ENCODE data around the gene EXOSC7.
A peak's percentile ranks its signal among the peaks of the same experiment; 100 is the strongest.
"Not testable (repeated sequence)": the region's sequence is repeated elsewhere in the genome, so short reads cannot be mapped to it uniquely, and the experiment has no call there.

The EXOSC7 gene

DNA sequence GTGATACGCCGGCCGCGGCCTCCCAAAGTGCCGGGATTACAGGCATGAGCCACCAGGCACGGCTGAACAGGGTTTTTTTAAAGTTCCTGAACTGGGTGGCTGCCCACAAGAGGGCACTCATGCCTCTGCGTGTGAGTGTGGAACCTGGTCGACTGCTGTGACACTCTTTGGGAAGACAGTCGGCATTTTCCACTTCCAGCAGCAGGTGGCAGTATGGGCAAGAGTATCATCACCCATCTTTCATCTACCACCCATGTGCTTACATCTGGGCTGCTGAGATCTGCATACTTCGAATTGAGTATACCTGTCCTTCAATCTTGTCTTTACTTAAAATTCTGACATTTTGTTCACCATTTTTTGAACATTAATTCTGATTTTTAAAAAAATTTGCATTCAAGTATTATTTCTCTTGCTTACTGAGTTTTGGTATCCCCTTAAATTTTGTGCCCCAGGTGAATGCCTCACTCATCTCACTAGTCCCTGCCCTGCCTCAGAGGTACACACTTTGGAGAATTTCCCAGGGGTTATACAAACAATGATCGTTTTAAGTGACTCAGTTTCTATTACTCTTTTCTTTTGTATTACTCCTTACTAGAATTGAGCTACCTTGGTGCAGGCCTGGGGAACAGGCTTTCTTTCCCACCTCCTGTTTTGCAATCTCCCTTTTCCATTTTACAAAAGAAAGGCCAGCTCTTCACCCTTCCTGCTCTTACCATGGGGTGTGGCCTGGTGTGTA, 61.8 kb downstream of the EXOSC7 start:
- TF ChIP-seq, protein P1, sequence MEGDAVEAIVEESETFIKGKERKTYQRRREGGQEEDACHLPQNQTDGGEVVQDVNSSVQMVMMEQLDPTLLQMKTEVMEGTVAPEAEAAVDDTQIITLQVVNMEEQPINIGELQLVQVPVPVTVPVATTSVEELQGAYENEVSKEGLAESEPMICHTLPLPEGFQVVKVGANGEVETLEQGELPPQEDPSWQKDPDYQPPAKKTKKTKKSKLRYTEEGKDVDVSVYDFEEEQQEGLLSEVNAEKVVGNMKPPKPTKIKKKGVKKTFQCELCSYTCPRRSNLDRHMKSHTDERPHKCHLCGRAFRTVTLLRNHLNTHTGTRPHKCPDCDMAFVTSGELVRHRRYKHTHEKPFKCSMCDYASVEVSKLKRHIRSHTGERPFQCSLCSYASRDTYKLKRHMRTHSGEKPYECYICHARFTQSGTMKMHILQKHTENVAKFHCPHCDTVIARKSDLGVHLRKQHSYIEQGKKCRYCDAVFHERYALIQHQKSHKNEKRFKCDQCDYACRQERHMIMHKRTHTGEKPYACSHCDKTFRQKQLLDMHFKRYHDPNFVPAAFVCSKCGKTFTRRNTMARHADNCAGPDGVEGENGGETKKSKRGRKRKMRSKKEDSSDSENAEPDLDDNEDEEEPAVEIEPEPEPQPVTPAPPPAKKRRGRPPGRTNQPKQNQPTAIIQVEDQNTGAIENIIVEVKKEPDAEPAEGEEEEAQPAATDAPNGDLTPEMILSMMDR (IDR thresholded peaks at IDR 0.05; ENCODE audit: low read depth, low read length), result peak; percentile 83
- DNase-seq (ENCODE audit: extremely low read depth, low read depth), result peak; percentile 81

DNA sequence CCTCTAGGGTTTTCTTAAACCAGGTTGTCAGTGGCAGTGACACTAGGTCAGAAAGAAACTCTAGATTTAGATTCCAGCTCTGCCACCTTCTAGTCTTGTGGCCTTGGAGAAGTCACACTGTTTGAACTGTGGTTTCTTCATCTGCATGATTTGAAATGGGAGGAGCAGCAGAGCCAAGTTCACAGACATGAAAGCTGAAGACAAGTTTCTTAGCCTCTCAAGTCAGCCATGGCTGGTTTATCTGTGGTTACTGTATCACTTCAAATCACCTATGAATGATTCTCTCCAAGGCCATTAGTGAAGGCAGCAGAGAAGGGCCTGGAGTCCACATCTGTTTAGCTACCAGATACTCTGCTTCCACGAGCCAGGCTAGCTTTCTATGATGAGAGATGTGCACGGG, 65.6 kb downstream of the EXOSC7 start:
- DNase-seq (ENCODE audit: extremely low read depth, low read depth), result no peak
- TF ChIP-seq, protein P1 (IDR thresholded peaks at IDR 0.05; ENCODE audit: low read depth, low read length), result no peak

DNA sequence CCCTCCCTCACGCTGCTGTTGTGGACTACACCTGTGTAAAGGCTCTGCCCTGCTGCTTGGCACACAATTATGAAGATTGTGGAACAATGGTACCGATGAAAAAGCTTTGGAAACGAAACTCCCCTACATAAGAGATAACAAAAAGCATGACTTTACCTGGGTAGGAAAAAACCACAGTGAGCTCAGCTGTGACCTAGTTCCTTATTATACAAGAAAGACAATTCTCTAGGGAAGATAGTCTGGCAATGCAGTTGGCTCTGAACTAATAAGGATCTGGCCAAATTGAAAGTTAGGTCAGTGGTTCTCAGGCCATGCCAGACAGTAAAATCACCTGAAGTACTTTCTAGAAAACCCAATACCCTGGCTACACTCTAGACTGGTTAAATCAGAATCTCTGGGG, 66.1 kb downstream of the EXOSC7 start:
- no peak for DNase-seq (ENCODE audit: extremely low read depth, low read depth)
- TF ChIP-seq, protein P1 (IDR thresholded peaks at IDR 0.05; ENCODE audit: low read depth, low read length), result no peak

DNA sequence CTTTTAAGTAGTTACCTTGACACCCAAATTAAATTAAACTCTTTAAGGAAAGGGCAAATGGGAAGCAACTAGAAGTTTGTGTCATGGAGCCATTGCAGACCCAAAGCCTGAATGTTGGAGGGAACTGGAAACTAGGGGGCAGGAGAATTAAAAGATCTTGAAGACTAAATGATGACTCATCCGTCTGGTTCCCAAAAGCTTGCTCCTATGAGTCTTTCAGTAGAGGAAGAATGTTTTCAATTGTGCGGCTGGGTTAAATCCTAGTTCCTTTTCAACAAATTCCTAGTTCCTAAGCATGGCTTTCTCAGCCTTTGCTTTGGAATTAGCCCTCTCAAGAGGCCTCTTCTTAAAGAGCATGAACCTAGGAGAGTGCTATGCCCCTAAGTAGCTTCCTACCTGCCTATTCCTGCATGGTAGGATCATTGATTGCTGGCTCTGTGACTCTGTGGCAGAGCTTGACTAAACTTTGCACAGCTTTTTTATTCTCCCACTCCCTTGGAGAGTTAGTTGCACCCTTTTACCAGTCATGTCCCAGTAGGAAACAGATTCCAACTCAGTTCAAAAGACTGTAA, 67.8 kb downstream of the EXOSC7 start:
- TF ChIP-seq, protein P1 (IDR thresholded peaks at IDR 0.05; ENCODE audit: low read depth, low read length), result peak; percentile 50
- peak; percentile 69 for DNase-seq (ENCODE audit: extremely low read depth, low read depth)

DNA sequence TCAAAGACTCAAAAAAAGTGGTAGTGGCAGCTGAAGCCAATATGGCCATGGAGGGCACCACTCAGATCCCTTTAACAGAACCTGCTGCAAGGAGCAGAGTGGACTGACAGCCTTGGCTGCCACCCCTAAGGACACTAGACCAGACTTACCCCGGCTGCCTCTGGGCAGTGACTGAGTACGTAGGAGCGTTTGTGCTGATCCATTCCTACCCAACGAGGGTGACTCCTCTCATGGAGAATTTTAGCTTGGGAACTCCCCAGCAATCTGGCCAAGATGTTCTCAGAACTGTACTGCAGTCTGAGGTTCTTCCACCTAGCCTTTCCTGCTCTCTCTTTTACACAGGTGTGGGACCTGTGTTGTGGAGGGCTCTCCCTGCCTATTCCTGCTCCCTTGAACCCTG, 72.2 kb downstream of the EXOSC7 start:
- DNase-seq (ENCODE audit: extremely low read depth, low read depth), result no peak
- TF ChIP-seq, protein P1 (IDR thresholded peaks at IDR 0.05; ENCODE audit: low read depth, low read length), result no peak

DNA sequence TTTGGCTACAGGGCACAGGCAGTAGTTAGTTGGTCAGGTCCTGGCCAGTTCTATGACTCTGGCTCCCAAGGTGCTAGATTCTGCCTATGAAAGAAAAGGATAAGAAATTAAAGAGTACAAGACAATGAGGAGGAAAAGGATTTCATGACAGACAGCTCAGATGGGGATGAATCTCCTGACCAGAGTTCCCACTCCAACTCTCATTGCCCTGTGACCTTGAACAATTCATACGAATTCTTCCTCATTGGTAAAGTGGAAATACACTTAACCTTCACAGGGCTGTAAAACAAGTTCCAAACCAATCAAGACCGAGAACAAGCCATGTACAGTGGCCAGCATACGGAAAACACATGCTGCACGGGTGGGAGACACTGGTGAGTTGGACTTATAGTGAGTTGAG, 73.8 kb downstream of the EXOSC7 start:
- TF ChIP-seq, protein P1 (IDR thresholded peaks at IDR 0.05; ENCODE audit: low read depth, low read length), result no peak
- DNase-seq (ENCODE audit: extremely low read depth, low read depth), result no peak

DNA sequence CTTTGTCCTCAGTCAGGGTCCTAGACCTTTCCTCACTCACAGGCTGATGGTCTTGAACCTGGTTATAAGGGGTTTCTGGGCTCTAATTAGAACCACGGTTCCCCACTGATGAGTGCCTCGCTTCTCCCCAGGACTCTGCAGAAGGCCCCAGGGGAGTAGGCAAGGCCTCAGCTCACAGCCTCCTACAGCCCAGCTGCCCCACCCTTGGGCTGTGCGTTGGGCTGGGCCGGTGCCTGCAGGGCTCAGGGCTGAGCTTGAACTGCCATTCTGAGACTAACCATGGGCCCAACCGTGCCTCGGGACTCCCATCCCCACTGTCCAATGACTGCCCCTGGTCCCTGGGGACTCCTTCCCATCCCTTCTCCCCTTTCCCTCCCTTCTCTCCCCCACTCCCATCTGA, 75.6 kb downstream of the EXOSC7 start:
- TF ChIP-seq, protein P1 (IDR thresholded peaks at IDR 0.05; ENCODE audit: low read depth, low read length), result no peak
- no peak for DNase-seq (ENCODE audit: extremely low read depth, low read depth)

DNA sequence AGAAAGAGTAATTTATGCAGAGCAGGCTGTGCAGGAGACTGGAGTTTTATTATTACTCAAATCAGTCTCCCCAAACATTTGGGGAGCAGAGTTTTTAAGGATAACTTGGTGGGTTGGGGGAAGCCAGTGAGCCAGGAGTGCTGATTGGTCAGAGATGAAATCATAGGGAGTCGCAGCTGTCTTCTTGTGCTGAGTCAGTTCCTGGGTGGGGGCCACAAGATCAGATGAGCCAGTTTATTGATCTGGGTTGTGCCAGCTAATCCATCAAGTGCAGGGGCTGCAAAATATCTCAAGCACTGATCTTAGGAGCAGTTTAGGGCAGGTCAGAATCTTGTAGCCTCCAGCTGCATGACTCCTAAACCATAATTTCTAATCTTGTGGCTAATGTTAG, 77.8 kb downstream of the EXOSC7 start:
- DNase-seq (ENCODE audit: extremely low read depth, low read depth), result not testable (repeated sequence)

Data from AG09319 (cell line).